ENCODE results near the gene ANKRD6.

The ANKRD6 gene

DNA sequence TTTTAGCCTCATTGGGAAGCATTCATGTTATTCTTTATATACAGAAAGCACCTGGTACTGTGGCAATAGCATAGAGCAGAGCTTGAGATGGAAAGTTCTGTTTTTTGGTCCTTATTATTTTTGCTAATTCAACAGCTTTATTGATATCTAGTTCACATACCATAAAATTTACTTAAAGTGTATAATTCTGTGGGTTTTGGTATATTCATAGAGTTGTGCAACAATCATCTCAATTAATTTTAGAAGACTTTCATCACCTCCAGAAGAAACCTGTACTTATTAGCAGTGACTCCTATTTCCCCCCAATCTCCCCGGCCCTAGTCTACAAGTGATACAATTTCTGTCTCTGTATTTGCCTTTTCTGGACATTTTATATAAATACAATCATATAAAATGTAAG, 77.4 kb downstream of the ANKRD6 start:
- Histone ChIP-seq H3K9me3 (ENCODE audit: low read length) (no peaks in the 10 kb centered on the region), H3K36me3 (ENCODE audit: insufficient read depth, low read length) (peaks cover 6% of the 10 kb centered on the region), H3K27me3 (ENCODE audit: insufficient read depth, low read length) (no peaks in the 10 kb centered on the region), H3K4me3 (ENCODE audit: low read length) (no peak overlapping the region), H3K4me1 (ENCODE audit: insufficient read depth, low read length) (peaks cover 15% of the 10 kb centered on the region), H2AFZ (ENCODE audit: low read depth, low read length) (no peak overlapping the region)

DNA sequence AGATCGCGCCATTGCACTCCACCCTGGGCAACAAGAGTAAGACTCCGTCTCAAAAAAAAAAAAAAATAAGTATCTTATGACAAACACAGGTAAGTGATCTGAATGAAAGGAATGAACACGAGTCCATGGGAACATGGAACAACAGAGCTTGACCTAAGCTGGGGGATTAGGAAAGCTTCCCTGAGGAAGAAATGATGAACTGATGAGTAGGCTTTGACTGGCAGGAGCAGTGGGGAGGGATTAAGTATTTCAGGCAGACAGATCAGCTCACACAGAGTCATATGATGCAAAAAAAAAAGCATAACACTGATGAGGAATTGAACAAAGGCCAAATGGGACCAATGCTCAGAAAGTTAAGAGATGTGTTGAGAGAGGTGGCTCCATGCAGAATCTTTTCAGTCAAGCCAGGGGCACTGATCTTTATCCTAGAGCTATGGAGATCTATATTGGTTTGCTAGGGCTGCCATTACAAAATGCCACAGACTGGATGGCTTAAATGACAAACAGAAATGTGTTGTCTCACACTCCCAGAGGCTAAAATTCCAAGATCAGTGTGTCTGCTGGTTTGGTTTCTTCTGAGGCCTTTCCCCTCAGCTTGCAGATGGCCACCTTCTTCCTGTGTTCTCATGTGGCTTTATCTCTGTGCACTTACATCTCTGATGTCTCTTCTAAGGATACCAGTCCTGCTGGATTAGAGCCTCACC, 85.6 kb downstream of the ANKRD6 start:
- Histone ChIP-seq H3K27me3 (ENCODE audit: insufficient read depth, low read length) (no peaks in the 10 kb centered on the region), H3K4me1 (ENCODE audit: insufficient read depth, low read length) (peaks cover 14% of the 10 kb centered on the region), H3K4me3 (ENCODE audit: low read length) (no peak overlapping the region), H3K9me3 (ENCODE audit: low read length) (peaks cover 2% of the 10 kb centered on the region), H3K36me3 (ENCODE audit: insufficient read depth, low read length) (no peaks in the 10 kb centered on the region), H2AFZ (ENCODE audit: low read depth, low read length) (no peak overlapping the region)

DNA sequence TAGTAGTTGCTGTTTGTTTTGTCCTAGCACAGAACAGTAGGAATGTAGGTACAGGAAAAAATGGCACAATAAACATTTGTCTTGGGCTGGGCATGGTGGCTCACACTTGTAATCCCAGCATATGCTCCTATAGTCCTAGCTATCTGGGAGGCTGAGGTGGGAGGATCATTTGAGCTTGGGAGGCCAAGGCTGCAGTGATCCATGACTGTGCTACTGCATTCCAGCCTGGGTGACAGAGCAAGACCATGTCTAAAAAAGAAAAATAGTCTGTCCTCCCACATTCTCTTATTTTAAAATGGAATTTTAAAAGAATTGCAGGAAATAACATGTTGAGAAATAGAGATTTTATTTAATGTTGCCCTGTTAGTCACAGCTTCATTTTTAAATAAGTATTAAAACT, 87.8 kb downstream of the ANKRD6 start:
- Histone ChIP-seq H3K36me3 (ENCODE audit: insufficient read depth, low read length) (no peaks in the 10 kb centered on the region), H2AFZ (ENCODE audit: low read depth, low read length) (no peak overlapping the region), H3K9me3 (ENCODE audit: low read length) (peaks cover 2% of the 10 kb centered on the region), H3K4me3 (ENCODE audit: low read length) (no peak overlapping the region), H3K4me1 (ENCODE audit: insufficient read depth, low read length) (peaks cover 23% of the 10 kb centered on the region), H3K27me3 (ENCODE audit: insufficient read depth, low read length) (no peaks in the 10 kb centered on the region)

DNA sequence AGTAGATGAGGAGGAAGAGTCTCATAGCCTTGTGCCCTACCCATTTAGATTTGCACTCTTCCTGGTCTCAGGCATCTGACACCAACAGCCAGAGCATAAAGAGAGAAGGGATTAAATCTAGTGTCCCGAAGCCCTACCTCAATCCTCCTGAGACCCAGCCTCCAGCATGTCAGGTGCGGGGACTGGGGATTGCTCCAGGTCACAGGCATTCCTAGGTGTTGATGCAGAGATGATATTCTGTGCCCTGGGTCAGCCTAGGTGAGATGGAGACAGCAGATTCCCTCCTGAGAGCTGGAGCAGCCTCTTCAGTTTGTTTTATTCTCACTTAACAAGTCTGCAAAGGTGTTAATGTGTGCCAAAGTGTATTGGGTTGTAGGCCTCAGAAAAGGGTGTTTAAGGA, 89.8 kb downstream of the ANKRD6 start:
- H3K36me3 ChIP-seq (ENCODE audit: insufficient read depth, low read length), result no peaks in the 10 kb centered on the region
- no peak overlapping the region for H2AFZ ChIP-seq (ENCODE audit: low read depth, low read length)
- H3K27me3 ChIP-seq (ENCODE audit: insufficient read depth, low read length), result no peaks in the 10 kb centered on the region
- H3K9me3 ChIP-seq (ENCODE audit: low read length), result no peaks in the 10 kb centered on the region
- H3K4me3 ChIP-seq (ENCODE audit: low read length), result no peak overlapping the region
- peaks cover 30% of the 10 kb centered on the region for H3K4me1 ChIP-seq (ENCODE audit: insufficient read depth, low read length)

DNA sequence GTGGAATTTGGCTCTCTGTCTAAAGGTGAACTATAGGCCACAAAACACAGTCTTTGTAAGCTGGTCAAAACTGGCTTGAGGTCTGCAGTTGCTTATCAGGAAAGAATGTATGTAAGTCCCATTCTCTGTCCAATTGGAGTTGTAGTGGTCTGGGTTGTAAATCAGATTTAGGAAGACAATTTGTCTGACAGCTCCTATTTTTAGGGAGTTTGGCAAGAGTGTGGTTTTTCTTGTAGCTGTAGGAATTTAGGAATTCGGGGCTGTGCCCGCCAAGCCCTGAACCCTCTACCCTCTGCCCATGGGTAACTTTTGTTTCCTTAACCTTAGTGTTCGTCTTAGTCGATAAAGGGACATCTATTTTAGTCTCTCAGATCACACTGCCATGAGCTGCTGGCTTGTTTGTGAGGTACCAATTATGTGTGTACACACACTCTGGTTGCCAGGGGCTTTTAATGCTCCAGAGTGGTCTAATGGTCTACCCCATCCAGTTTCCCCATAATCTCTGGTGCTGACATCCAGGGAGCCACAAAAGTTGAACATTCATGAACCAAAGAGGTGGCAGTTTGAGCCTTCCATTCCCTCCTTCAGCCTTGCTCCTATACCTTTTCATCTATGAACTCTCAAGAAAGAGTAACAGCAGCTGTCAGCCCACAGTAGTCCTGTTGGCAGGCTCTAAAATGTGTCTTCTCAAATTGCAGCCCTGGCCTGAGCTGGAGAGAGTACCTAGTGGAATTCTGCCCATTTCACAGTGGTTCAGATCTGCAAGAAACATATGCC, 93.0 kb downstream of the ANKRD6 start:
- Histone ChIP-seq H3K36me3 (ENCODE audit: insufficient read depth, low read length) (peaks cover 6% of the 10 kb centered on the region), H3K9me3 (ENCODE audit: low read length) (peaks cover 2% of the 10 kb centered on the region), H3K4me3 (ENCODE audit: low read length) (no peak overlapping the region), H2AFZ (ENCODE audit: low read depth, low read length) (no peak overlapping the region), H3K4me1 (ENCODE audit: insufficient read depth, low read length) (peaks cover 30% of the 10 kb centered on the region), H3K27me3 (ENCODE audit: insufficient read depth, low read length) (no peaks in the 10 kb centered on the region)

DNA sequence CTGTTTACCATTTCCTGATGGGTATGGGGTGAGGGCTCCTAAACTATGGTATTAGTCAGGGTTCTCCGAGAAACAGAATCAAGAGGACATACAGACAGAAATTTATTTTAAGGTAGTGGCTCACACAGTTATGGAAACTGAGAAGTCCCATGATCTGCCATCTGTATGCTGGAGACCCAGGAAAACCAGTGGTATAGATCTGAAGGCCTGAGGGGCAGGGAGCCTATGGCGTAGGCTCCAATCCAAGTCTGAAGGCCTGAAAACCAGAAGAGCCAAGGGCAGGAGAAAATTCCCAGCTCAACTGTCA, 93.6 kb downstream of the ANKRD6 start:
- Histone ChIP-seq H3K9me3 (ENCODE audit: low read length) (peaks cover 2% of the 10 kb centered on the region), H3K27me3 (ENCODE audit: insufficient read depth, low read length) (no peaks in the 10 kb centered on the region), H2AFZ (ENCODE audit: low read depth, low read length) (no peak overlapping the region), H3K4me3 (ENCODE audit: low read length) (no peak overlapping the region), H3K4me1 (ENCODE audit: insufficient read depth, low read length) (peaks cover 30% of the 10 kb centered on the region), H3K36me3 (ENCODE audit: insufficient read depth, low read length) (peaks cover 6% of the 10 kb centered on the region)

DNA sequence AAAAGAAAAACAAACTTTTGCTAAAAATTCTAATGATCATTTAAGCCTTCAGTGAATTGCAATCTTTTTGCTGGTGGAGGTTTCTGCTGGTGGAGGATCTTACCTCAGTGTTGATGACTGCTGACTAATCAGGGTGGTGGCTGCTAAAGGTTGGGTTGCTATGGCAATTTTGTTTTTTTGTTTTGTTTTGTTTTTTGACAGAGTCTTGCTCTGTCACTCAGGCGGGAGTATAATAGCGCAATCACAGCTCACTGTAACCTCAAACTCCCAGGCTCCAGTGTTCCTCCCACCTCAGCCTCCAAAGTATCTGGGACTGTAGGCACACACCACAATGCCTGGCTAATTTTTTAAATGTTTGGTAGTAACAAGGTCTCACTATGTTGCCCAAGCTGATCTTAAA, 94.7 kb downstream of the ANKRD6 start:
- no peak overlapping the region for H2AFZ ChIP-seq (ENCODE audit: low read depth, low read length)

DNA sequence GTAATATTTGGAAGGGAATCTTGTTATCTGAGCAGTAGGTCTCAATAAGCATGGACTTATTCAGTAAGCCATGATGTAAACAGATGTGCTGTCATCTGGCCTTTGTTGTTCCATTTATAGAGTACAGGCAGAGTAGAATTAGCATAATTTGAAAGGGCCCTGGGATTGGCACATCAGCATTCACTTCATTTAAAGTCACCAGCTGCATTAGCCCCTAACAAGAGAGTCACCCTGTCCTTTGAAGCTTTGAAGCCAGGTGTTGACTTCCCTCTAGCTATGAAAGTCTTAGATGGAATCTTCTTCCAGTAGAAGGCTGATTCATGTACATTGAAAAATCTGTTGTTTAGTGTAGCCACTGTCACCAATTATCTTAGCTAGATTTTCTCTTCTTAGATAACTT, 95.9 kb downstream of the ANKRD6 start:
- Histone ChIP-seq H2AFZ (ENCODE audit: low read depth, low read length) (no peak overlapping the region), H3K4me3 (ENCODE audit: low read length) (no peak overlapping the region), H3K9me3 (ENCODE audit: low read length) (peaks cover 4% of the 10 kb centered on the region), H3K4me1 (ENCODE audit: insufficient read depth, low read length) (peaks cover 19% of the 10 kb centered on the region), H3K27me3 (ENCODE audit: insufficient read depth, low read length) (no peaks in the 10 kb centered on the region), H3K36me3 (ENCODE audit: insufficient read depth, low read length) (peaks cover 6% of the 10 kb centered on the region)

More for the DNA sequence above, 94.7 kb downstream of the ANKRD6 start:
- H3K36me3 ChIP-seq (ENCODE audit: insufficient read depth, low read length), result peaks cover 6% of the 10 kb centered on the region
- peaks cover 4% of the 10 kb centered on the region for H3K9me3 ChIP-seq (ENCODE audit: low read length)
- no peak overlapping the region for H3K4me3 ChIP-seq (ENCODE audit: low read length)
- no peaks in the 10 kb centered on the region for H3K27me3 ChIP-seq (ENCODE audit: insufficient read depth, low read length)
- peaks cover 25% of the 10 kb centered on the region for H3K4me1 ChIP-seq (ENCODE audit: insufficient read depth, low read length)

DNA sequence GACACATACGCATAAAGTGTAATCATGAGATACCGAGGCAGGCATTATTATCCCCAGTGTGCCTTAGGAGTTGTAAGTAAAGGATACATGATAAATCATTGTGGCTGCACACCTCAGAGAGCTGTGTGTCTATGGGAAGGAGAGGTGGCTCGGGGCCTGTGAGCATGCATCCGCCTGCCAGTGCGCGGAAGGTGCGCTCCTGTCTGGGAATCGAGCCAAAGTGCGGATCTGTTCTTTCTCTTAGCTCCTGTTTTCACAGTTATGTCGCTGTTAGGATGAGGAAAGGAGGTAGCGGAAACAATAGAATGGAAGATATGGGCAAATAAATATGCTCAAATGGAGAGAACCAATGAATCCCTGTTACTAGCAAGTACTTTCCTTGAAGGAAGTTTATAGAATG, 98.0 kb downstream of the ANKRD6 start:
- Histone ChIP-seq H3K4me1 (ENCODE audit: insufficient read depth, low read length) (peaks cover 8% of the 10 kb centered on the region), H3K9me3 (ENCODE audit: low read length) (peaks cover 4% of the 10 kb centered on the region), H3K27me3 (ENCODE audit: insufficient read depth, low read length) (no peaks in the 10 kb centered on the region), H3K4me3 (ENCODE audit: low read length) (no peak overlapping the region), H2AFZ (ENCODE audit: low read depth, low read length) (no peak overlapping the region), H3K36me3 (ENCODE audit: insufficient read depth, low read length) (peaks cover 6% of the 10 kb centered on the region)

DNA sequence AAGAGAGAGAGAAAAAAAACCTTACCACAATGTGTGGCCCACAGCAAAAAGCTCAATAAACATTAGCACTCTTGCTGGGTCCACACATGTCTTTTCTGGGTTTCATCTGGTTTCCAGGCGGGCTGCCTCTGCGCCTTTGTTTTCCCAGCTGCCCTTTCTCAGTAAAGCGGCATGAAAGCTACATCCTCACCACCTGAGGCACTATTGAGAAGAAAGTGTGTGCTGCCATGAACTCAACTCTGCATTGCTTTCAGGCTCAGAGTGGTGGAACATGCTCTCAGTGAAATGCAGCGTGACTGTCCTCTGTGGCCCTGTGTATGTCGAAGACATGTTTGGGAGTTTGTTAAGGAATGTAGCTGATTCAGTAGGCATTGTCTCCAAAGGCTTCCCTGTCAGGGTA, 103.3 kb downstream of the ANKRD6 start:
- Histone ChIP-seq H3K4me3 (ENCODE audit: low read length) (no peak overlapping the region), H3K9me3 (ENCODE audit: low read length) (peaks cover 2% of the 10 kb centered on the region), H2AFZ (ENCODE audit: low read depth, low read length) (no peak overlapping the region), H3K27me3 (ENCODE audit: insufficient read depth, low read length) (no peaks in the 10 kb centered on the region), H3K4me1 (ENCODE audit: insufficient read depth, low read length) (peaks cover 11% of the 10 kb centered on the region), H3K36me3 (ENCODE audit: insufficient read depth, low read length) (no peaks in the 10 kb centered on the region)

DNA sequence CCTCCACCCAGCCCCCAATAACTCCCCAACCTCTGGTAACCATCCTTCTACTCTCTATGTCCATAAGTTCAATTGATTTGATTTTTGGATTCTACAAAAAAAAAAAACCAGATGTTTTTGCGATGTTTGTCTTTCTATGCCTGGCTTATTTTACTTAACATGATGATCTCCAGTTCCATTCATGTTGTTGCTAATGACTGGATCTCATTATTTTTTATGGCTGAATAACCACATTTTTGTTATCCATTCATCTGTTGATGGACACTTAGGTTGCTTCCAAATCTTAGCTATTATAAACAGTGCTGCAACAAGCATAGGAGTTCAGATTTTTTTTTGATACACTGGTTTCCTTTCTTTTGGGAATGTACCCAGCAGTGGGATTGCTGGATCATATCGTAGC, 106.8 kb downstream of the ANKRD6 start:
- Histone ChIP-seq H3K27me3 (ENCODE audit: insufficient read depth, low read length) (no peaks in the 10 kb centered on the region), H3K36me3 (ENCODE audit: insufficient read depth, low read length) (no peaks in the 10 kb centered on the region), H3K4me3 (ENCODE audit: low read length) (no peak overlapping the region)

DNA sequence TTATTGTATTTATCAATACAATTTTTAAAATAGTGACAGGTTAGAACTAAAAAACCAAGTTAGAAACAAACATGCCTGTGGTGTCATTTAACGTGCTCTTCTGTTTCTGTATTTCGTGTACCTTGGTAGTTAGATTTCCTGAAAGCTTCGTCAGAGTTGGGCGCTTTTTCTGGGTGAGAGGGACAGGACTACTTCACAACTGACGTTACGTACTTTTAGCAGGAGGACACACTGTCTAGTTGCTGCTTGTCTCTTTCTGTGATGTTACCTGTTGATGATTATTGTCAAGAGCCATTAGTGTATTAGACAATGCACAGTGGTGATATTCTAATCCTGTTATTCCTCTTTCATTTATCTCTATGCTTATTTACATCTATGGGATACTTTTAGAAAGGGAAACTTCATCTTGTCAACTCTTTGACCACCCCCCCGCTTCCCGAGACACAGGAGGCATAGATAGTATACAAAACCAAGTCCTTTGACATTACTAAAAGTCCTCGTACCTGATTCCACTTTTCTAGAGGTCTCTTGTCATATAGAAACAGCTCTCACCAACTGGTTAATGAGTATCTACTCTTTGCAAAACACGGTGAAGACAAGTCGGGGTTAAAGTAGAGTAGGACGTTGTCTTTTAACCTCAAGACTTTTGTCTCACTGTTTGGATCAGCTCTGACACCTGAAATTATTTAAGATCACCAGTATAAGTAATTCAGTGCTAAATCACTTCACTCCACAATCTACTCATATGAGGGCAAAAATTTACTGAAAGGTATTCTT, 109.3 kb downstream of the ANKRD6 start:
- no peak overlapping the region for H2AFZ ChIP-seq (ENCODE audit: low read depth, low read length)
- H3K4me3 ChIP-seq (ENCODE audit: low read length), result no peak overlapping the region

More for the DNA sequence above, 106.8 kb downstream of the ANKRD6 start:
- Histone ChIP-seq H2AFZ (ENCODE audit: low read depth, low read length) (no peak overlapping the region), H3K9me3 (ENCODE audit: low read length) (peaks cover 5% of the 10 kb centered on the region), H3K4me1 (ENCODE audit: insufficient read depth, low read length) (peaks cover 8% of the 10 kb centered on the region)

DNA sequence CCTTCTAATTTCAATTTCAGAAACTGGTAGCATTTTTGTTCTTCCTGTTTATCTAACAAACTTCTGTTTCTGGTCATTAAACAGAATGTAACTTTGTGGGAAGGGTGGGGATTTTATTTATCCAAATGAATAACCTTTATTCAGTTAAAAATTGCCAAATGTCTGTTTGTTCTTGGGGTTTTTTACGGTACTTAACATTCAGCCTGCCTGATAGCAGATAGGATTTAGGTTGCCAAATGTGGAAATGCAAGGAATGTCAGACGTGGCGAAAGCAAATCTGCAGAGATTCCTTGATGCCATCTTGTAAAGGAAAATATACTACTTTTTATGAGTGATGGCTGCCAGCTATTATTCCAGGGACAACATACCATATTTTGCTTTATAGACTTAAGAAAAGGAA, 109.9 kb downstream of the ANKRD6 start:
- H3K36me3 ChIP-seq (ENCODE audit: insufficient read depth, low read length), result no peaks in the 10 kb centered on the region
- no peak overlapping the region for H2AFZ ChIP-seq (ENCODE audit: low read depth, low read length)
- no peaks in the 10 kb centered on the region for H3K4me1 ChIP-seq (ENCODE audit: insufficient read depth, low read length)
- no peak overlapping the region for H3K4me3 ChIP-seq (ENCODE audit: low read length)
- peaks cover 5% of the 10 kb centered on the region for H3K9me3 ChIP-seq (ENCODE audit: low read length)
- H3K27me3 ChIP-seq (ENCODE audit: insufficient read depth, low read length), result no peaks in the 10 kb centered on the region

More for the DNA sequence above, 109.3 kb downstream of the ANKRD6 start:
- Histone ChIP-seq H3K9me3 (ENCODE audit: low read length) (peaks cover 5% of the 10 kb centered on the region), H3K36me3 (ENCODE audit: insufficient read depth, low read length) (no peaks in the 10 kb centered on the region), H3K4me1 (ENCODE audit: insufficient read depth, low read length) (no peaks in the 10 kb centered on the region), H3K27me3 (ENCODE audit: insufficient read depth, low read length) (no peaks in the 10 kb centered on the region)
